Nephron (organoid): ENCODE results near the gene PEPD.

ENCODE experiments used
- H3K27ac Mint-ChIP-seq, 3 experiments: 2 replicates each; pipeline ENCODE4 v1.8.0; 2020; ENCODE audit warnings: mixed read lengths in 3 of 3, mild to moderate bottlenecking in 2 of 3, moderate library complexity in 1 of 3
- H3K27me3 Mint-ChIP-seq: 2 replicates; pipeline ENCODE4 v1.8.0; 2021; ENCODE audit warnings: low read depth, mild to moderate bottlenecking, moderate library complexity, mixed read lengths
- H3K36me3 Mint-ChIP-seq: 2 replicates; pipeline ENCODE4 v1.8.0; 2020; ENCODE audit warnings: low read depth, mixed read lengths
- H3K4me1 Mint-ChIP-seq: 2 replicates; pipeline ENCODE4 v1.8.0; 2020; ENCODE audit warnings: mixed read lengths
- H3K4me3 Mint-ChIP-seq, 3 experiments: 2 replicates each; pipeline ENCODE4 v1.8.0; 2020; ENCODE audit warnings: mild to moderate bottlenecking in 3 of 3, mixed read lengths in 3 of 3, moderate library complexity in 2 of 3
- H3K9me3 Mint-ChIP-seq: 2 replicates; pipeline ENCODE4 v1.8.0; 2020; ENCODE audit warnings: mixed read lengths
- CTCF ChIP-seq, 3 experiments: fragments of 200-600 bp; sonication (generic); IDR thresholded peaks; one replicate each; pipeline ENCODE4 v1.5.0; 2021; ENCODE audit warnings: antibody characterized with exemption in 3 of 3; ENCODE audit not compliant: unreplicated experiment in 3 of 3

PEPD gene

GRCh38 chr19:33339016-33339984 lies 182.3 kb downstream of the PEPD start:
- no peaks in the 10 kb centered on the region for H3K36me3 Mint-ChIP-seq

More at GRCh38 chr19:33339016-33339984, 182.3 kb downstream of the PEPD start:
- Mint-ChIP-seq H3K27me3 (peaks cover 59% of the 10 kb centered on the region), H3K27ac (no peak overlapping the region), H3K4me3 (no peak overlapping the region), H3K9me3 (peaks cover 4% of the 10 kb centered on the region), H3K4me1 (peaks cover 3% of the 10 kb centered on the region)
- no peak for TF ChIP-seq CTCF (IDR thresholded peaks at IDR 0.05; ENCODE audit: unreplicated experiment in 3 of 3)
